A673 (cell line): Measurements from ENCODE around the gene SHC3. TPM values are rescaled to one million over a fixed set of nuclear protein-coding genes. Genes with fewer than 3 reads are reported as not detected.
"Not testable (repeated sequence)": the region's sequence is repeated elsewhere in the genome, so short reads cannot be mapped to it uniquely, and the experiment has no call there.

ENCODE experiments used
- BruUV-seq: library from RNA; stranded (reverse); fragments of 400-500 nt; replicated peaks from 2 replicates; lab custom pipeline; 2021; lab: Mats Ljungman, UMichigan
- CTCF ChIA-PET: fragments of 300-600 bp; sonication (Branson Sonifier 250); formaldehyde crosslinking; loops from one replicate; lab custom pipeline; 2022; ENCODE audit warnings: antibody characterized with exemption; lab: Charles Lee
- POLR2A ChIA-PET: fragments of 300-600 bp; sonication (Branson Sonifier 250); formaldehyde crosslinking; loops from one replicate; lab custom pipeline; 2022; ENCODE audit warnings: antibody characterized with exemption; ENCODE audit not compliant: low non-redundant PET; lab: Charles Lee
- DNase-seq: peaks from one replicate; pipeline ENCODE4 v3.0.0-alpha.2; 2015; ENCODE audit warnings: low spot score
- H3K27ac ChIP-seq: fragments of 200-600 bp; sonication (generic); 2 replicates; pipeline ENCODE4 v1.5.1; 2016; ENCODE audit warnings: mixed run types, low read depth, mild to moderate bottlenecking, mixed read lengths, antibody characterized with exemption, low read length; ENCODE audit not compliant: poor library complexity, severe bottlenecking
- H3K27me3 ChIP-seq: fragments of 200-600 bp; sonication (generic); replicated peaks from 2 replicates; pipeline ENCODE4 v1.6.1; 2017; ENCODE audit warnings: mixed run types, low read depth, mild to moderate bottlenecking, mixed read lengths, antibody characterized with exemption, low read length; ENCODE audit not compliant: insufficient read depth, poor library complexity
- H3K36me3 ChIP-seq: fragments of 200-600 bp; sonication (generic); 2 replicates; pipeline ENCODE4 v1.6.1; 2016; ENCODE audit warnings: mixed run types, mild to moderate bottlenecking, mixed read lengths, antibody characterized with exemption, low read length; ENCODE audit not compliant: insufficient read depth, poor library complexity, severe bottlenecking
- H3K4me1 ChIP-seq: fragments of 200-600 bp; sonication (generic); 2 replicates; pipeline ENCODE4 v1.6.1; 2017; ENCODE audit warnings: mixed run types, mild to moderate bottlenecking, mixed read lengths, antibody characterized with exemption, low read length; ENCODE audit not compliant: insufficient read depth, poor library complexity, severe bottlenecking
- H3K4me3 ChIP-seq: fragments of 200-600 bp; sonication (generic); 2 replicates; pipeline ENCODE4 v1.5.1; 2016; ENCODE audit warnings: low read depth, mixed run types, mild to moderate bottlenecking, mixed read lengths, low read length; ENCODE audit not compliant: poor library complexity, severe bottlenecking
- H3K9me3 ChIP-seq: fragments of 200-600 bp; sonication (generic); 2 replicates; pipeline ENCODE4 v1.6.1; 2016; ENCODE audit warnings: mixed run types, low read depth, mild to moderate bottlenecking, mixed read lengths, antibody characterized with exemption, low read length; ENCODE audit not compliant: poor library complexity, severe bottlenecking
- CTCF ChIP-seq: fragments of 300-800, 200-600 bp; sonication (generic); conservative IDR thresholded peaks from 2 replicates; pipeline ENCODE4 v1.5.1; 2017; ENCODE audit warnings: low read depth, mild to moderate bottlenecking, antibody characterized with exemption, low read length, moderate library complexity, mixed read lengths
- EZH2 ChIP-seq: fragments of 200-600 bp; sonication (generic); IDR thresholded peaks from 2 replicates; pipeline ENCODE4 v1.6.1; 2017; ENCODE audit warnings: borderline replicate concordance, low read depth, mild to moderate bottlenecking, mixed read lengths, antibody characterized with exemption, low read length; ENCODE audit not compliant: poor library complexity, severe bottlenecking
- intact Hi-C: fragments of 100-400 bp; cut with micrococcal nuclease; formaldehyde crosslinking; loops from one replicate; pipeline ENCODE4 v1.10.0; 2022; ENCODE audit not compliant: unreplicated experiment
- total RNA-seq: library from RNA; stranded (reverse); gene quantifications from 2 replicates; pipeline ENCODE4 v1.2.3, GENCODE V29; 2021

The SHC3 gene
- total RNA-seq, 1 experiment from 2014 or later, result 6.6 TPM

- Histone ChIP-seq H3K27ac (no peak overlapping the region), H3K4me3 (no peak overlapping the region), H3K27me3 (no peaks in the 10 kb centered on the region), H3K9me3 (no peaks in the 10 kb centered on the region), H3K4me1 (no peaks in the 10 kb centered on the region), H3K36me3 (no peaks in the 10 kb centered on the region)
- intact Hi-C loops, result no loop called here
- CTCF ChIA-PET, result no interaction called here
- BruUV-seq, result no TSS peak
- POLR2A ChIA-PET, result no interaction called here
- TF ChIP-seq EZH2, result no peak
- TF ChIP-seq CTCF, result no peak
- no peak for DNase-seq
Measured at GRCh38 chr9:89215342-89215741, 36.7 kb upstream of the SHC3 start.

- intact Hi-C loops, result no loop called here
- Histone ChIP-seq H3K4me1 (no peaks in the 10 kb centered on the region), H3K4me3 (no peak overlapping the region), H3K36me3 (no peaks in the 10 kb centered on the region), H3K27ac (no peak overlapping the region), H3K27me3 (no peaks in the 10 kb centered on the region), H3K9me3 (no peaks in the 10 kb centered on the region)
- no peak for DNase-seq
- ChIA-PET CTCF (no interaction called here), POLR2A (no interaction called here)
- TF ChIP-seq EZH2, result no peak
- no peak for TF ChIP-seq CTCF
- BruUV-seq, result no TSS peak
Measured at GRCh38 chr9:89213396-89213880, 34.8 kb upstream of the SHC3 start.

GRCh38 chr9:89212171-89212570 is 33.6 kb upstream of the SHC3 start:
- POLR2A ChIA-PET, result no interaction called here
- CTCF ChIA-PET, result no interaction called here

GRCh38 chr9:89209311-89209710 is 30.7 kb upstream of the SHC3 start:
- CTCF ChIA-PET, BruUV-seq, H3K36me3 ChIP-seq: not testable (repeated sequence)

More at GRCh38 chr9:89212171-89212570, 33.6 kb upstream of the SHC3 start:
- Histone ChIP-seq H3K27me3 (no peaks in the 10 kb centered on the region), H3K36me3 (no peaks in the 10 kb centered on the region), H3K4me3 (no peak overlapping the region), H3K9me3 (no peaks in the 10 kb centered on the region), H3K4me1 (no peaks in the 10 kb centered on the region), H3K27ac (no peak overlapping the region)
- no peak for DNase-seq
- intact Hi-C loops, result no loop called here
- BruUV-seq, result no TSS peak
- no peak for TF ChIP-seq EZH2
- no peak for TF ChIP-seq CTCF

More at GRCh38 chr9:89209311-89209710, 30.7 kb upstream of the SHC3 start:
- intact Hi-C loops, H3K9me3 ChIP-seq, H3K4me3 ChIP-seq, H3K27ac ChIP-seq, H3K4me1 ChIP-seq, H3K27me3 ChIP-seq, POLR2A ChIA-PET, DNase-seq: not testable (repeated sequence)
